ENCODE data around the gene NPAS3. TPM values are rescaled to one million over a fixed set of nuclear protein-coding genes. Genes with fewer than 3 reads are reported as not detected.

NPAS3 gene
- total and polyA plus RNA-seq, 2 donors (not counting 1 experiment from before 2014, with no cell fraction given): 0.10 to 0.50 TPM

DNA sequence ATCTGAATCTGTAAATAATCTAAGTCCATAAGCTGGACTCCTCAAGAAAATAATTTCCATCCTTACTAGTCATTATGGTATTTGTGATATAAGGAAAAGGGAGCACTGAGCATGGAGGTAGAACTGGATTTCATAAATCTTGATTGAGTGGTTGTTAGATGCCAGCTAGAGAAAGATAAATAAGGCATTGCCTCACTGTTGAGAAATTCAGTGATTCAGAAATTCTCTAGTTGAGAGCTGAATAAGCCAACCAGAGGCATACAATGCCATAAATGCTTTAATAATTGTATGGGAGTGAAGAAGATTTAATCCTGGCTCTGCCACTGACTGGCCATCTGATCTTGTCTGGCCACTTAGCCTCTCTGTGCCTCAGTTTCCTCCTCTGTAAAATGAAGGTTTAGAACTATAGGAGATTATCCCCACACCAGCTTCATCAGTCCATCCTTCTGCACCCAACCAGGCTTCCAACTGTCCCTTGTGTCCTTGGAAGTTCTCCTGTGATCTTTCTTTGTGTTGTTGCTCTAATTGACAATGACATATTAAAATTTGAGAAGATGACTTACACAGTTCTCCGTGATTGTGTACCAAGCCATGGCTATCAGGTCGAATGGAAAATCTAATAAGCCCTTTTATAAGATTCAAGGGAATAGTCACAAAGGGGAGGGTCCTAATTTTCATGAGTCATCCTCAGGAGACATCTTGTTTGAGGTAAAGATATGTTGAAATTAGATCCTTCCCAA lies 617.9 kb downstream of the NPAS3 start:
- Histone ChIP-seq H3K9me3 (ENCODE audit: control insufficient read depth, insufficient read depth, low read depth, low read length) (no peaks in the 10 kb centered on the region), H3K79me2 (ENCODE audit: control insufficient read depth, insufficient read depth, low read length) (no peaks in the 10 kb centered on the region), H3K4me1 (ENCODE audit: control insufficient read depth, extremely low read depth, insufficient read depth, low read length) (no peaks in the 10 kb centered on the region), H3K36me3 (ENCODE audit: control insufficient read depth, insufficient read depth, low read length) (no peaks in the 10 kb centered on the region), H3K27me3 (ENCODE audit: control insufficient read depth, insufficient read depth, low read length) (no peaks in the 10 kb centered on the region), H3K4me2 (ENCODE audit: extremely low read depth, insufficient read depth, low read length) (no peak overlapping the region), H3K9ac (ENCODE audit: insufficient read depth, low read length) (no peak overlapping the region), H3K4me3 (replicated peaks in 1 of 4; ENCODE audit: control extremely low read depth in 1 of 4, insufficient read depth in 1 of 4, low read depth in 3 of 4, low read length in 4 of 4) (no peak overlapping the region), H2AFZ (ENCODE audit: low read length) (no peak overlapping the region), H4K20me1 (ENCODE audit: control insufficient read depth, extremely low read depth, insufficient read depth, low read length) (no peaks in the 10 kb centered on the region), H3K27ac (ENCODE audit: insufficient read depth, low read length) (no peak overlapping the region)
- TF ChIP-seq EZH2 (IDR thresholded peaks at IDR 0.05; ENCODE audit: low read length, missing control alignments): no peak
- TF ChIP-seq, protein P1, sequence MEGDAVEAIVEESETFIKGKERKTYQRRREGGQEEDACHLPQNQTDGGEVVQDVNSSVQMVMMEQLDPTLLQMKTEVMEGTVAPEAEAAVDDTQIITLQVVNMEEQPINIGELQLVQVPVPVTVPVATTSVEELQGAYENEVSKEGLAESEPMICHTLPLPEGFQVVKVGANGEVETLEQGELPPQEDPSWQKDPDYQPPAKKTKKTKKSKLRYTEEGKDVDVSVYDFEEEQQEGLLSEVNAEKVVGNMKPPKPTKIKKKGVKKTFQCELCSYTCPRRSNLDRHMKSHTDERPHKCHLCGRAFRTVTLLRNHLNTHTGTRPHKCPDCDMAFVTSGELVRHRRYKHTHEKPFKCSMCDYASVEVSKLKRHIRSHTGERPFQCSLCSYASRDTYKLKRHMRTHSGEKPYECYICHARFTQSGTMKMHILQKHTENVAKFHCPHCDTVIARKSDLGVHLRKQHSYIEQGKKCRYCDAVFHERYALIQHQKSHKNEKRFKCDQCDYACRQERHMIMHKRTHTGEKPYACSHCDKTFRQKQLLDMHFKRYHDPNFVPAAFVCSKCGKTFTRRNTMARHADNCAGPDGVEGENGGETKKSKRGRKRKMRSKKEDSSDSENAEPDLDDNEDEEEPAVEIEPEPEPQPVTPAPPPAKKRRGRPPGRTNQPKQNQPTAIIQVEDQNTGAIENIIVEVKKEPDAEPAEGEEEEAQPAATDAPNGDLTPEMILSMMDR (conservative IDR thresholded peaks at IDR 0.05 in 1 of 2, IDR thresholded peaks at IDR 0.05 in 1 of 2; ENCODE audit: low read depth in 1 of 2, low read length in 2 of 2): no peak
- DNase-seq (ENCODE audit: low read depth in 2 of 2): peak in 1 of 2 donors; percentile 65

GRCh38 chr14:33560718-33561431 lies 622.2 kb downstream of the NPAS3 start:
- TF ChIP-seq, protein P1 (conservative IDR thresholded peaks at IDR 0.05 in 1 of 2, IDR thresholded peaks at IDR 0.05 in 1 of 2; ENCODE audit: low read depth in 1 of 2, low read length in 2 of 2): no peak
- TF ChIP-seq EZH2 (IDR thresholded peaks at IDR 0.05; ENCODE audit: low read length, missing control alignments): no peak

GRCh38 chr14:33561488-33562175 lies 623.0 kb downstream of the NPAS3 start:
- no peaks in the 10 kb centered on the region for H3K36me3 ChIP-seq (ENCODE audit: control insufficient read depth, insufficient read depth, low read length)
- H3K9me3 ChIP-seq (ENCODE audit: control insufficient read depth, insufficient read depth, low read depth, low read length): no peaks in the 10 kb centered on the region
- no peak overlapping the region for H3K9ac ChIP-seq (ENCODE audit: insufficient read depth, low read length)
- H4K20me1 ChIP-seq (ENCODE audit: control insufficient read depth, extremely low read depth, insufficient read depth, low read length): no peaks in the 10 kb centered on the region
- no peaks in the 10 kb centered on the region for H3K27me3 ChIP-seq (ENCODE audit: control insufficient read depth, insufficient read depth, low read length)
- no peak for DNase-seq (ENCODE audit: low read depth in 2 of 2)
- H2AFZ ChIP-seq (ENCODE audit: low read length): no peak overlapping the region
- no peaks in the 10 kb centered on the region for H3K4me1 ChIP-seq (ENCODE audit: control insufficient read depth, extremely low read depth, insufficient read depth, low read length)
- H3K27ac ChIP-seq (ENCODE audit: insufficient read depth, low read length): no peak overlapping the region
- H3K4me3 ChIP-seq (replicated peaks in 1 of 4; ENCODE audit: control extremely low read depth in 1 of 4, insufficient read depth in 1 of 4, low read depth in 3 of 4, low read length in 4 of 4): no peak overlapping the region
- TF ChIP-seq, protein P1 (conservative IDR thresholded peaks at IDR 0.05 in 1 of 2, IDR thresholded peaks at IDR 0.05 in 1 of 2; ENCODE audit: low read depth in 1 of 2, low read length in 2 of 2): no peak
- no peak for TF ChIP-seq EZH2 (IDR thresholded peaks at IDR 0.05; ENCODE audit: low read length, missing control alignments)
- no peak overlapping the region for H3K4me2 ChIP-seq (ENCODE audit: extremely low read depth, insufficient read depth, low read length)
- no peaks in the 10 kb centered on the region for H3K79me2 ChIP-seq (ENCODE audit: control insufficient read depth, insufficient read depth, low read length)

More at GRCh38 chr14:33560718-33561431, 622.2 kb downstream of the NPAS3 start:
- Histone ChIP-seq H2AFZ (ENCODE audit: low read length) (no peak overlapping the region), H3K79me2 (ENCODE audit: control insufficient read depth, insufficient read depth, low read length) (no peaks in the 10 kb centered on the region), H3K27me3 (ENCODE audit: control insufficient read depth, insufficient read depth, low read length) (no peaks in the 10 kb centered on the region), H3K27ac (ENCODE audit: insufficient read depth, low read length) (no peak overlapping the region), H3K4me2 (ENCODE audit: extremely low read depth, insufficient read depth, low read length) (no peak overlapping the region), H4K20me1 (ENCODE audit: control insufficient read depth, extremely low read depth, insufficient read depth, low read length) (no peaks in the 10 kb centered on the region), H3K4me3 (replicated peaks in 1 of 4; ENCODE audit: control extremely low read depth in 1 of 4, insufficient read depth in 1 of 4, low read depth in 3 of 4, low read length in 4 of 4) (no peak overlapping the region), H3K4me1 (ENCODE audit: control insufficient read depth, extremely low read depth, insufficient read depth, low read length) (no peaks in the 10 kb centered on the region), H3K9ac (ENCODE audit: insufficient read depth, low read length) (no peak overlapping the region), H3K9me3 (ENCODE audit: control insufficient read depth, insufficient read depth, low read depth, low read length) (no peaks in the 10 kb centered on the region), H3K36me3 (ENCODE audit: control insufficient read depth, insufficient read depth, low read length) (no peaks in the 10 kb centered on the region)
- no peak for DNase-seq (ENCODE audit: low read depth in 2 of 2)
